Cardiac muscle cell (in vitro differentiated cells and primary cell): ENCODE results near the gene CEP41. TPM values are rescaled to one million over a fixed set of nuclear protein-coding genes. Genes with fewer than 3 reads are reported as not detected.

Experiments used
- DNase-seq, 2 donors: peaks; one replicate each; pipeline versions ENCODE4 v3.0.0 to v3.0.0-alpha.2; 2010 to 2017; ENCODE audit warnings: low read depth in 1 of 2, low spot score in 1 of 2
- H3K27ac ChIP-seq: fragments of 200-600 bp; sonication (generic); 2 replicates; pipeline ENCODE4 v1.5.1; 2016
- H3K27me3 ChIP-seq: fragments of 200-600 bp; sonication (generic); 2 replicates; pipeline ENCODE4 v1.6.0; 2016; ENCODE audit warnings: control low read depth
- H3K36me3 ChIP-seq: fragments of 200-600 bp; sonication (generic); 2 replicates; pipeline ENCODE4 v1.5.1; 2016; ENCODE audit warnings: control low read depth
- H3K4me1 ChIP-seq: fragments of 200-600 bp; sonication (generic); 2 replicates; pipeline ENCODE4 v1.8.1; 2017; ENCODE audit warnings: low read depth, mild to moderate bottlenecking, mixed run types
- H3K4me3 ChIP-seq: fragments of 200-600 bp; sonication (generic); 2 replicates; pipeline ENCODE4 v1.5.1; 2016; ENCODE audit warnings: mild to moderate bottlenecking
- H3K9me3 ChIP-seq: fragments of 200-600 bp; sonication (generic); 2 replicates; pipeline ENCODE4 v1.5.1; 2017; ENCODE audit warnings: low read depth, mild to moderate bottlenecking, control low read depth
- CTCF ChIP-seq: IDR thresholded peaks from 2 replicates; pipeline ENCODE4 v1.5.1; 2012; ENCODE audit warnings: low read depth, mild to moderate bottlenecking, low read length
- polyA plus RNA-seq: library from polyadenylated mRNA; unstranded; fragments of >200 nt; fragmentation: Nextera tagmentation; extraction: Ambion mirVana; gene quantifications from 2 replicates; pipeline ENCODE4 v1.2.1, GENCODE V29; 2016
- total RNA-seq: library from RNA; depleted of rRNA; stranded (reverse); fragments of >200 nt; gene quantifications from 2 replicates; pipeline ENCODE4 v1.2.3, GENCODE V29; 2016

Gene CEP41
- total and polyA plus RNA-seq, 2 experiments from 2014 or later: 8.0 to 27.4 TPM

- no peaks in the 10 kb centered on the region for H3K9me3 ChIP-seq
- peaks cover 19% of the 10 kb centered on the region for H3K4me1 ChIP-seq
- no peak for TF ChIP-seq CTCF
- H3K27ac ChIP-seq: peak overlapping the region; percentile 46
- DNase-seq: peak; percentile 21 to 53
- H3K4me3 ChIP-seq: no peak overlapping the region
- H3K36me3 ChIP-seq: no peaks in the 10 kb centered on the region
- no peaks in the 10 kb centered on the region for H3K27me3 ChIP-seq
Observed at GRCh38 chr7:130409067-130409711, 31.6 kb downstream of the CEP41 start.

- no peak overlapping the region for H3K4me3 ChIP-seq
- H3K36me3 ChIP-seq: no peaks in the 10 kb centered on the region
- TF ChIP-seq CTCF: no peak
- no peaks in the 10 kb centered on the region for H3K27me3 ChIP-seq
- H3K27ac ChIP-seq: no peak overlapping the region
- DNase-seq: no peak
- peaks cover 15% of the 10 kb centered on the region for H3K4me1 ChIP-seq
- H3K9me3 ChIP-seq: no peaks in the 10 kb centered on the region
Observed at GRCh38 chr7:130405003-130405402, 35.8 kb downstream of the CEP41 start.

GRCh38 chr7:130401578-130401977 is 39.2 kb downstream of the CEP41 start:
- no peaks in the 10 kb centered on the region for H3K36me3 ChIP-seq
- H3K4me1 ChIP-seq: no peaks in the 10 kb centered on the region
- no peak overlapping the region for H3K27ac ChIP-seq
- no peak for TF ChIP-seq CTCF
- DNase-seq: peak in 1 of 2 donors; percentile 50
- no peaks in the 10 kb centered on the region for H3K27me3 ChIP-seq
- H3K4me3 ChIP-seq: no peak overlapping the region
- H3K9me3 ChIP-seq: no peaks in the 10 kb centered on the region

- no peaks in the 10 kb centered on the region for H3K4me1 ChIP-seq
- no peaks in the 10 kb centered on the region for H3K9me3 ChIP-seq
- no peak overlapping the region for H3K4me3 ChIP-seq
- TF ChIP-seq CTCF: no peak
- no peaks in the 10 kb centered on the region for H3K27me3 ChIP-seq
- H3K27ac ChIP-seq: no peak overlapping the region
- no peaks in the 10 kb centered on the region for H3K36me3 ChIP-seq
- DNase-seq: no peak
Observed at GRCh38 chr7:130401101-130401500, 39.7 kb downstream of the CEP41 start.

GRCh38 chr7:130400120-130400572 is 40.7 kb downstream of the CEP41 start:
- Histone ChIP-seq H3K9me3 (no peaks in the 10 kb centered on the region), H3K4me3 (no peak overlapping the region), H3K27me3 (no peaks in the 10 kb centered on the region), H3K4me1 (no peaks in the 10 kb centered on the region), H3K27ac (no peak overlapping the region), H3K36me3 (no peaks in the 10 kb centered on the region)
- TF ChIP-seq CTCF: no peak
- DNase-seq: peak in 1 of 2 donors; percentile 85
